NOMO-1 treated with dmso at 0.1 percent for 144 hours (cell line): ENCODE data around the gene TBL1X.
A peak's percentile ranks its signal among the peaks of the same experiment; 100 is the strongest.

Experiments
- DNase-seq: peaks from one replicate; lab custom pipeline; 2025; ENCODE audit not compliant: unreplicated experiment; lab: John Stamatoyannopoulos, UW

The TBL1X gene

DNA sequence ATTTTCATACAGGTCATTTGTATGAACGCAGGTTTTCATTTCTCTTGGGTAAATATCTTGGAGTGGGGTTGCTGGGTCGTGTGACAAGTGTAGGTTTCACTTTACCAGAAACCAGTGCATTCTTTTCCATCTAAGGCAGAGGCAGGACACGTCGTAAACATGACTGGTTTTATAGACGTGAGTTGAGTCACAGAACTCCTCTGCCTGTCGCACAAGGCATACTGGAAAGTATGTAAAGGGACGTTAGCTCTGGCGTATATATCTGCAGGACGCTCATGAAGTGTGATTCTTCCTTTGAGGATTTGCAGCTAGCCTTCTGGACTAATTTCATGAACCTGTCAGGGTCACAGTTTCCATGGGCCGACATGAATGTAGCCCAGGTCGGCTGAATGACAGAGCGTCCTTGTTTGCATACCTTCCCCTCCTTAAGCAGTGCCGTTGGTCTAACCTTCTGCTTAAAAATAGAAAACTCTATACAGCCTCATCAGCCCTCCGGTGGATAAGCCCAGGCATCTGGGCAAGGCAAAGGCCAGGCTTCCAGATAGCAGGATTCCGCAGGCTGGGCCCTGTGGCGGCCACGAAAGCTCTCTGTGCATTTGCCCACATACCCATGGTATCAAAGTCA is 194.8 kb downstream of the TBL1X start:
- no peak for DNase-seq

DNA sequence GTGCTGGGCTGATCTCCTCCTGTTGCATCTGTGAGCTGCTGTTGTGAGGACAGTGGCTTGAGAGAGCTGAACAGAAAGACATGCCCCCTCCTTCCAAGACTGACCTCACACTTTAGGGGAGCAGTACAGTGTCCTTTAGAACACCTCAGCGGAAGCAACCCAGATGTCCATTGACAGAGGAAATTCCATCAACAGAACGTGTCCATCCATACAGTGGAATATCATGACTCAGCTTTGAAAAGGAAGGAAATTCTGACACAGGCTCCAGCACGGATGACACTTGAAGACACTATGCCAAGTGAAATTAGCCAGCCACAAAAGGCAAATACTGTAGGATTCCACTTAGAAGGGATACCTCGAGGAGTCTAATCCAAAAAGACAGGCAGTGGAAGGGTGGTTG is 197.3 kb downstream of the TBL1X start:
- DNase-seq = no peak

DNA sequence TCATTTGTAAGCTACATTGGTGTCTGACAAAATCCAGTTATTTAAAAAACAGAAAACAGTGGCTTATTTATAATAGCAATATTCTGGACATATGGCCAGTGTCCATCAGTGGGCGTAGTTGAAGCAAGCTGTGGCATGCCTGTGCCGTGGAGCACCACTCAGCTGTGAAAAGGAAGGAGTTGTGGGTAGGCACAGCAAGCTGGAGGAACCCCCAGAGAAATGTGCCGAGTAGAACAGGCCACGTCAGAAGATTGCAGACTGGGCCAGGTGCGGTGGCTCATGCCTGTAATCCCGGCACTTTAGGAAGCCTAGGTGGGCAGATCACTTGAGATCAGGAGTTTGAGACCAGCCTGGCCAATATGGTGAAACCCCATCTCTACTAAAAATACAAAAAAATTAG is 198.4 kb downstream of the TBL1X start:
- DNase-seq = no peak

DNA sequence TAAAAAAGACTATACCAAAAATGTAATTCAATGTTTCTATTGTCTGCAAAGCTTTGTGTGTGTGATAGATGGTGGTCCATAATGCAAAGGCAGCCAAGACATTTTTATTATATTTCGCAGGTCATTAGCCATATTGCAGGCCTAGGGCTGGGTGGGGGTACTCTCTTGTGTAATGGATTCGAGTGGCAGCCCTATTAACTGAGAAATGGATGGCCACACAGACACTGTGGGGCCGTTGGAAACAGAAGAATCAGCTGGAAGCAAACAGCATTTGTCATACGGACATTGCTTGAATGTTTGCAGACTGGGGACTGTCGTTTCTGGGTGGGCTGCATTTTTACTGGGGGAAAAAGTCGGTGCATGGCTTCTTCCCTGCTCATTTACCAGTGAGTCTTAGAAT is 199.4 kb downstream of the TBL1X start:
- no peak for DNase-seq

DNA sequence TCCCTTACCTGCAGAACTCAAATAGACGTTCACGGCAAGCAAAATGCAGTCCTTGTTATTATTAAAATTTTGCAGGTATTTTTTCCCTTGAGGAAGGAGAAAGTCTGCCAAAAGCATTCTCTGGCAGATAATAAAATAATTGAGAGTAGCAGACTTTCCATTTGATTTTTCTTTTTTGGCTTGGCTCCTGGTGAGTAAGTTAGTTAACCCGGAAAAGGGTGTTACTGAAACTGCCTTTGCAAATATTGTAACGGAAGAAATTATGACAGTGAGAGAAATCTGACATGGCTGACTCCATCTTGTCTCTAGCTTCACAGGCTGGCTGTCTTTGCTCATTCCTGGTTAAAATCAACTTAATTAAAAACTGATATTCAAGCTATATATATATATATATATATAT is 200.3 kb downstream of the TBL1X start:
- DNase-seq = no peak

DNA sequence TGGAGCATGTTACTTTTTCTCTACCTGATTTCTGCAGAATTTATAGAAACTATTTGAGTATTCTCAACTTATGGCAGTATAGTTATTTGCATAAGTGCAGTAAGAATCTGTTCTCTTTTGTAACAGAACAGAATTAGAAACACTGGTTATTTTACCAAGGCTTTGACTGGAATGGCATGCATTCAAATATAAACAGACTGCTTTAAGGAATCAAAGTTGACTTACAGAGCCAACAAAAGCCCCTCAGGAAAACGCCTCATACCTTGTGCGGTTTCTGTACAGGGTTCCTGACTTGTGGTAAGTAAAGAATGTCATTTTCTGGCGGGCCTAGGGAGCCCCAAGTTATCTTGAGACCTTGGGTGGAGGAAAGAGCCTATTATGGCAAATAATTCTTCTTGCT is 203.7 kb downstream of the TBL1X start:
- DNase-seq = no peak

DNA sequence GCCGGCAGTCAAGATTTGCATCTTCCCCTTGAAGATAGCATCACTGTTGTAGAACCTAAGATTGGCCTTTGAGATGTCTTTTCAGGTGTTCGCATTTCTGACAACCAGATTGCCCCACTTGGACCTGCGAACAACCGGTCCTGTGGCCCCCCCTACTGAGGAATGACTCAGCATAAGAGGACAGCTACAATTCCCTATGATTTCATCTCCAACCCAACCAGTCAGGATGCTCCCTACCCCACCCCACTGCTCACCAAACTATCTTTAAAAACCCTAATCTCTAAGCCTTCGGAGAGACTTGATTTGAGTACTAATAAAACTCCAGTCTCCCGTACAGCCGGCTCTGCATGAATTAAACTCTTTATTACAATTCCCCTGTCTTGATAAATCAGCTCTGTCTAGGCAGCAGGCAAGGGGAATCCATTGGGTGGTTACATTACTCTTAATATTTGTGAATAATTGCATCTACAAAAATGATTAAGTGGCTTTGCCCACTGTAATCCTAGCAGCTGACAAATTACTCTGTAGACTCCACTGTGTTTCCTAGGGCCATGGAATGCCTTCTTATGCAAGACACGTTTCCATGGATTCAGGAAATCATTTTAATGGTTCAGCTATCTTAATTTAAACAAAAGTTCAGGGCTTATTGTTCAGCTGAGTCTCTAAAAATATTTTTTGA is 205.4 kb downstream of the TBL1X start:
- no peak for DNase-seq

DNA sequence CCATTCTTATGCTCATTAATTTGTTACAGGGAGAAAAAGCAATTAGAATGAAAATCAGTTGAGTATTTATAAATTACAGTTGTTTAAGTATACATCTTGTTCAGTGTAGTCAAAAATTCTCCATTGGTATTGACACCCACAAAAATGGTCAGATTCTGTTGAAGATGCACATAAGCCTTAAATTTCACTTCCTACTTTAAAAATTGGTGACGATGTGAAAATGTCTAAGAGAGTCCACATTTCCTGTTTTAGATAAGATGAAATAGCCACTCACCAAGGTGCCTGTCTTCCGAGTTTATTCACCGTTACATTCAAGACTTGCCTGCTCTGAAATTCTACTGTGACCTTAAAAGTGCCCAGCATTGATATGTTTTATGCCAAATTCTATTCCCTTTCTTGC is 207.1 kb downstream of the TBL1X start:
- no peak for DNase-seq

DNA sequence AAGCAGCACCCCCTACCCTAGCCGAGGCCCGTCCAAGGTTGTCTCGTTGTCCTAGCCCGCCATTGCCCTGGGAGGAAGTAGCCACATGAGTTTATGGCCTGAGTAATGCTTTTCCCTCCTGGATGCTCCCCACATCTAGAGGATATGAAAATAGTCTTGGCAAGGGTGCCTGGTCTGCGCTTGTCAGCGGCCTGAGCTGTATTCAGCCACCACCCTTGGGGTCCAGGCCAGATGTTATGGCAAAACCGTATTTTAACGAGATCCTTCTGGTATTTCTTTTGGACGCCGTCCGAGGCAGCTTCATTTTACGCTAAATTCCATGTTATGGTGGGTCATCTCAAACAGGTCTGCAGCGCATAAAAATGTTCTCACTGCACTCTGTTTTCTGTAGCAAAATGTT is 211.4 kb downstream of the TBL1X start:
- no peak for DNase-seq

DNA sequence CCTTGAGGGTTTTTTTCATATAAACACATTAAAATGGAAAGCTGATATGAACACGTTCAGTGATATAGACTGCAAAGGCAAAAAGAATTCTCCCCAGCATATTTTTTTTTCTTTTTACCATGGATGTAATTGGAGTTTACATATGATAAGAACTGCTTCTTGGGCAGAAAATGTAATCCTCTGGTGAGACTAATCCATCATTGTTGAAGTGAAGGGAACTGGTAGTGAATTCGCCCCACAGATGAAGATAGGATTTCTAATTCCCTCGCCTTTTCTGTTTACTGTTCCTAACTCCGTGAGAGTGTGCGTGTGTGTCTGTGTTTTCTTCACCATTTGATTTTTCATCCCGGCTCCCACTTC is 211.9 kb downstream of the TBL1X start:
- DNase-seq = no peak

DNA sequence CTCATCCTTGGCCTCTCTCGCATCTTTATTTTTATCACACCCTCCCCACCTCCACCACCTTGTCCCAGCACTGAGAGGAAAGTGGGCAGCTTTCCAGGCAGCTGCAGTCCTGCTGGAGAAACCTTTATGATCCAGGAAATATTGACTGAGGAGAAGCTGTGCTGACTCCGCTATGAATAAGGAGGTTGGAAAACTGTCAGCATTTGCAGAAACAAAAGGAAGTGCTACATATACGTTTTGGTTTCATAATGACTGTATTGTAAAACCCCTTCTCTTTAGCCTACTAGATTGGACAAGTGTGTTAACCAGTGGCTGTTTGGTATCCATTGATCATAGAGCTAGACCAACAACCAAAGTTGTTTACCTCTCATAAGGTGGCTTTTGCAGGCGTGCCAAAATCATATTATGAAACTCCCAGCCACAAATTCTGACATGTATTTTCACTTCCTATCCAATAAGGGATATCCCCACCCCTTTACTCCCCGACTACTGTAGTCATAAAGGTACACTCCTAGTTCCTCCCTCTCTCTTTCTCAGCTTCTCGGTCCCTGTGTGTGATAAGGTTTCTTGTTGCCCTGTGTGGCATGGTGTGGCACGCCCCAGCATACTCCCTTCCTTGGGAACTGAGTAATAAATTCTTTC is 212.4 kb downstream of the TBL1X start:
- peak; percentile 57 for DNase-seq

DNA sequence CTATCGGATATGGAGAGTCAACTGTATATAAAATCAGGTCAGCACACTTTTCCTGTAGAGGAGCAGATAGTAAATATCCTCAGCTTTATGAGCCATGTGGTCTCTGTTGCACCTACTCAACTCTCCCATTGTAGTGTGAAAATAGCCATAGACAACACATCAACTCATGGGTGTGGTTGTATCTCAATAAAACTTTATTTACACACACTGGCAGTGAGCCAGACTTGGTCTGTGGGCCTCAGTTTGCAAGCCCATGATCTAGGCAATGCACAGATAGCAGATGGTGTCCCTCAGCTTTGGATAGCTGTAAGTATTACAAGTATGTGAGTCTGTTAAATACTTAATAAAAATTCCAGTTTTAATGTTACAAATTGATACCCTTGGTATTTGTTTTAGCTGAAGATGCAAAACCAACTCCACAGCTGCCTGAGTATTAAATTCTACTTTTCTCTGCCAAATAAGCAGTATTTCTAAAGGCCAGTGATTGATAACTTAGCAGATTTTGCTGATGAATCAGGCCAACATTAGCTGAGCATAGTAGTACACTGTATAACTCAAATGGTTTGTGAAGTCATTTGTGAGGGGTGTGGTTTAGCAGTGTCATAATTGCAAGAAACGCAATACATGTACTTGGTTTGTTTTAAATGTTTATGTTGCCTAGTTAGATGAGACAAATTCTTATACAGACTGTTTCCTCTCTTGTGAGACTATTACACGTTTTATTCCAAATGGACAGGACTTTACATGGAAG is 213.5 kb downstream of the TBL1X start:
- DNase-seq = no peak

DNA sequence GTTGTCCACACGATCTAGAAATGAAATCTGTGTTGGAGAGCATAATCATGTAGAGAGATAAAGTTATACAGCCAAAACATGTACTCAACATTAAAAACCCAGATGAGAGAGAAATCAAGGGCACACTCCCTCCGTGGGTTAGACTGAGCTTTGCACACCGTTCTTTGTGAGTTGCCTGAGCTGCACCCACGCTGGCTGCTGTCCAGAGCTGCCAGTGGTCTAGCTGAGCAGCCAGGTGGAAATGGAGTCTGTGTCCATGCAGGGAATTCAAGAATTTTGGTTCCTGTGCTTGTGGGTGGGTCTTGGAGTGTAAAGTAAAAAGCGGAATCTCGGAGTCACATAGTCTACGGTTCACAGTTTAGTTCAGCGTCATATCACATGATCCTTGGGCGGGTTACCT is 216.2 kb downstream of the TBL1X start:
- no peak for DNase-seq

DNA sequence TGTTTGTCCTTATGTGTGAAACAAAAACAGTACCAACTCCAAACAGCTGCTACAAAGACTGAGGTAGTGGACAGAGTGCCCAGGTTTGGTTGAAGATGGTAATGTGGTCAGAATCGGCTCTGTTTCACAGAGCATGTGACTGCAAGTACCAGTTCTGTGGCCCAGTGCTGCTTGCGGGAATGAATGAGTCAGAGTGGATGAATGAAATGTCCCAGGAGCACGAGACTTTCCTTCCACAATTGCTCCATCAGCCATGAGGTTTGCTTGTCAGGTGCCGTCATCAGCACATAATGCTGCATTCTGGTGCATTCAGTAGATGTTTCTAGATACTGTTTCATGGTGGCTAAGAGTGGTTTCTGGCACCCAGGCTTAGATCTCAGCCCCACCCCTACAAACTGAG is 216.6 kb downstream of the TBL1X start:
- no peak for DNase-seq

DNA sequence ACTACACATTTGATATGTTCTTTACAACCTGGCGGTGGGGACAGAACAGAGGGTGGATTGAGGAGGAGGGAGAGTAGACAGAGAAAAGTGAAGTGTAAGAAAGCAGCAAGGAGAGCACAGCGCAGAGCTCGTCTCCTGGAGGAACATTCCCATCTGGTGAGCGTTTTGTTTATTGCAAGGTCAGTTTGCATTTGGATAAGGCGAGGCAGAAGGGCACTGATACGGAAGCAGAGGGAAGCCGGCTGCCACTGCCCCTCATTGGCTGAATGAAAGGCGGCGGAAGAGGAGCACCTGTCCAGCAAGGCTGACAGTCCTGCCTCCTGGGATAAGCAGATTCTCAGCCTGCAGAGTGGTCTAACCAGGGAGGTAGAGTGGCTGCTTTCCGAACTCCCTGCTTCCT is 217.6 kb downstream of the TBL1X start:
- no peak for DNase-seq

DNA sequence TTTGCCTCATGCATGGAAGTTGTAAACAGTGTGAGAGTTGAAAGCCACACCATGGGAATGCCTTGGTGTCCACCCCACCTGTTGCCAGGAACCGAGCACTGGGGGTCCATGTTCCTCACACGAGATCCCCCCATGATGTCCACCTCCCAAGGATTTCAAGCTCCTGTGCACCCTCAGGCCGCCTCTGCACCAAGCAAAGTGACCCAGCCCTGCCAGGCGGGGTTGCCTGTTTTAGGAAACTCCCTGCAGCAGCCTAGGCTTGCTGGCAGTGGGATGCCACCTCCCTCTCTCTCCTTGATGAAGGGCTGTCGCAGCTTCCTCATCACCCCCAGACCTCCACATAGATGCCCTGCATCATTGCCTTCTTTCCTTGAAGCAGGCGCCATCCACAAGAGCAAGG is 218.0 kb downstream of the TBL1X start:
- no peak for DNase-seq

DNA sequence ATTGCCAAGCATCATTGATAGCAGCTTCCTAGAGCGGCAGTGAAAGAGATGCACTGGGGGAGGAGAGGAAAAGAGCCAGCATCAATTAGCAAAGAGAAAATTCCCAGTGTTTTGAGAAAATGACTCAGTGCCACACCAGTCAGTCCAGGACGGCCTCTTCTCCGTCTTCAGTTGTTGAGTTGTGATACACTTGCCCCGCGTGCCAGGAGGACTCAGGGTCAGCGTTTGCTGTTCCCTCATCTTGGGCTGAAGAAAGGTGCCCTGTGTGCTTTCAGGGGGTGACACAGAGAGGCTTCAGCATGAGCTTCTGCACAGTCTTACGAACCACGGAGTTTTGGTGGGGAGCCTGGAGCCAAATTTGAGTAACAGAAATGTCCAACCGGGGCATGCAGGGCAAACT is 218.5 kb downstream of the TBL1X start:
- no peak for DNase-seq

DNA sequence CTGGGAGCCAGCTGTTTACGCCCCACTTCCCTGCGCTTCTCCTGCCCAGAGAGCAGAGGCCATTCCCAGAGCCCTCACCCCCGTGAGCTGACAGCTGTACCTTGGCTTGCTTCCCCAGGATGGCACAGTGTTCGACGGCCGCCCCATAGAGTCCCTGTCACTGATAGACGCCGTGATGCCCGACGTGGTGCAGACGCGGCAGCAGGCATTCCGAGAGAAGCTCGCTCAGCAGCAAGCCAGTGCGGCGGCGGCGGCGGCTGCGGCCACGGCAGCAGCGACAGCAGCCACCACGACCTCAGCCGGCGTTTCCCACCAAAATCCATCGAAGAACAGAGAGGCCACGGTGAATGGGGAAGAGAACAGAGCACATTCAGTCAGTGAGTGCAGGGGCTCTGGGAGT is 223.0 kb downstream of the TBL1X start:
- no peak for DNase-seq

DNA sequence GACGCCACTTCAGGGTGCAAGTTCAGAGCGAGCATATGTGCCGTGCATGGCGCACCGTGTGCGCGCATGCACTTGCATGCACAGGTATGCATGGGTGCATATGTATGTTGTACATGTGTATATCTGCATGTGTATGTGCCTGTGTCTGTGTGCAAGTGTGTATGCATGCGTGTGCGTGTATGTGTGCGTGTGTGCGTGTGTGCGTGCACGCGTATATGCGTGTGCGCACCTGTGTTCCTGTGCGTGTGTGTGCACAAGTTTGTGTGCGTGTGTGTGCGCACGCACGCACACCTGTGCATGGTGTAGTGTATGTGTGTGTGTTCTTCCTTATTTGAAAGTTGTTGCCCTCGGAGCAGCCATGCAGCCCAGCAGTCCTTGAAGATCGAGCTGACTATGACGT is 224.0 kb downstream of the TBL1X start:
- no peak for DNase-seq

DNA sequence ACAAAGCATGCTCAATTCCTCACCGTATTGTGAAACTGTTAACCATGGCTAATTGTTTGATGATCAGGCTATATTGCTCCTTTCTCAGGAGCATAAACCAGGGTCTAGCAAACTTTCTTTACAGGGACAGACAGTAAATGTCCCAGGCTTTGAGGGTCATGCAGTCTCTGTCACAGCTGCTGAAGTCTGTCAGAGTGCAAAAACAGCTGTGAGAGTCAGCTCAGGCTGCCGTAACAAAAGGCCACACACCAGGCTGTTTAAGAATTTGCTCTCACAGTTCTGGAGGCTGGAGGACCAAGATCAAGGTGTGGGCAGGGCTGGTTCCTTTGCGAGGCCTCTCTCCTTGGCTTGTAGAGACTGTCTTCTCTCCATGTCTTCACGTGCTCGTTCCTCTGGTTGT is 225.2 kb downstream of the TBL1X start:
- no peak for DNase-seq

DNA sequence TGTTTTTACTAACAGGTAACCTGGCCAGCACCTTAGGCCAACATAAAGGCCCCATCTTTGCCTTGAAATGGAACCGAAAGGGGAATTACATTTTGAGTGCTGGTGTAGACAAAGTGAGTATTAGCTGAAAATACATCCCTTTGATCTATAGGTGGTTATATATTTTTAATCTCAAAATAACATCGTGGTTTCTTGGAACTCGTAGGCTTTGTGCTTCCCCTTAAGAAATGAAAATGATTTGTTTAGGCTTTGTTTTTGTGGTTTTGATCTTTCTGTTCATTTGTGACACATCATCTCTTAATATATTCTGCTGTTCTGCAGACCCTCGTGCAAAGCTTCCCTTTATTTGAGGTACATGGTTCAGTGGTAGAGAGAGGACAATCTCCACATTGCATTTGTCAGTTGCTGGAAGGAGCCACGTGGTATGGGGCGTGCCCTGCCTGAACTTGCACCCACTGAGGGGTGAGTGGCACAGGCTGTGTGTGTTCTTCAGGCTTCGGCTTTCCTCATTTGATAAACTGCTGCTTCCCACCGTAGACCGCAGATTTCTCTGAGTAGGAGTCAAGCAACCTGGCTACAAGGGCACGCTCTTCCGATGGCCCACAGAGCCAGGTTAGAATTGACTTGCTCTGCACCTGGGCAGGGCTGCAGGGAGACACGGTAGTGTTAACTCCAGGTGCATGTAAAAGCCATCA is 228.6 kb downstream of the TBL1X start:
- no peak for DNase-seq

DNA sequence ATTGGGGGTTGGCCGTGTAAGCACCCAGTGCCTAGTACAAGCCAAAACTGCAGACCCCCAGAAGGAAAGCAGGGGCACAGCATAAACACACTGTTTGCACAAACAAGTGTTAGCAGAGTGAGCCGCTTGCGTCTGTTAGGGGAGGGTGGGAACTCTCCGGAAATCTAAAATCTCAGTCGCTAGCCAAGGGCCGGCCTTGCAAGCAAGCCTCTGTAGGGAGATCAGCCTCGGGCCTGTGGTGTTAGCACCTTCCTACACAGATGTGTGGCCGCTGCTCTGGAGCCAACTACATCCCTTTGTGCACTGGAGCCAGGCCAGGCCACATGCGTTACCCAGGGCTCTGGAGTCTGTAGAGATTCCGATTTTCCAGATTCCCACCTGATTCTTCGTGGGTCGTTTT is 233.7 kb downstream of the TBL1X start:
- DNase-seq = no peak
